Measurements from ENCODE around the gene IRX4.

Gene IRX4

DNA sequence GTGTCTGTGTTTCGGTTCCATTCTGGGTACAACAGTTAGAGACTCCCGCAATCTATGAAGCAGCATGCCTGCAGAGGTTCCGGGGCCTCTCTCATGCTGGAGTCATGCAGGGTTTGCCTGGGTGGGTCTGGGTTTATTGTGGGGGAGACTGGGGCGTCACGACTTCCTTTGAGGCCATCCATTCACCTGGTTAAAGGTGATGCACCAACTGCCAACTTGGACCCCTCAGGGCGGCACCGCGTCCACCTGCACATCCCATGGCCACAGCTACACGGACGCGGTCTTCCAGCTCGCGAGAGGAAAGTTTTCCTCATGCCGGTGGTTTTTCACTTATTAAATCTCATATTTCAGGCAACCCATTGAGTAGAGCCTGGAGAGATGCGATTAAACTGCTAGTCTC is 30.9 kb upstream of the IRX4 start:
- ATAC-seq (no peak), DNase-seq (no peak)

GRCh38 chr5:1912951-1913565 is 30.3 kb upstream of the IRX4 start:
- DNase-seq = no peak
- ATAC-seq = no peak

DNA sequence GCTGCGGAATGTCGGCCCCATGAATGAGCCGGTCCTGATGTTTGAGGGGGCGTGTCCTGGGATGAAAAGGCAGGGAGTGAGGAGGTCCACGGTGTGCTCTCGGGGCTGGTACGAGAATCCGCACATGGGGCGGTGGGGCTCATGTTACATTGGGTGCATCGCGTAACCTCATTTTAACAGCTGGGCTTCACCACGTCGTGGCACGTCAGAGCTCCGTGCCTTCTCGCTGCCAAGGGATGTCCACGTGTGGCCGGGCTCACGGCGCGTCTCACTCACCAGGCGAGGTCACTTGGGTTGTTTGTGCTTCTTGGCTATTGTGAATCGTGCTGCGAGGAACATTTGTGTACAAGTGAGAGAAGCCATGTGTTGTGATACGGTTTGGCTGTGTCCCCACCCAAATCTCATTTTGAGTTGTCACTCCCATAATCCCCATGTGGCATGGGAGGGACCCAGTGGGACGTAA is 29.1 kb upstream of the IRX4 start:
- ATAC-seq (no peak), DNase-seq (no peak)

DNA sequence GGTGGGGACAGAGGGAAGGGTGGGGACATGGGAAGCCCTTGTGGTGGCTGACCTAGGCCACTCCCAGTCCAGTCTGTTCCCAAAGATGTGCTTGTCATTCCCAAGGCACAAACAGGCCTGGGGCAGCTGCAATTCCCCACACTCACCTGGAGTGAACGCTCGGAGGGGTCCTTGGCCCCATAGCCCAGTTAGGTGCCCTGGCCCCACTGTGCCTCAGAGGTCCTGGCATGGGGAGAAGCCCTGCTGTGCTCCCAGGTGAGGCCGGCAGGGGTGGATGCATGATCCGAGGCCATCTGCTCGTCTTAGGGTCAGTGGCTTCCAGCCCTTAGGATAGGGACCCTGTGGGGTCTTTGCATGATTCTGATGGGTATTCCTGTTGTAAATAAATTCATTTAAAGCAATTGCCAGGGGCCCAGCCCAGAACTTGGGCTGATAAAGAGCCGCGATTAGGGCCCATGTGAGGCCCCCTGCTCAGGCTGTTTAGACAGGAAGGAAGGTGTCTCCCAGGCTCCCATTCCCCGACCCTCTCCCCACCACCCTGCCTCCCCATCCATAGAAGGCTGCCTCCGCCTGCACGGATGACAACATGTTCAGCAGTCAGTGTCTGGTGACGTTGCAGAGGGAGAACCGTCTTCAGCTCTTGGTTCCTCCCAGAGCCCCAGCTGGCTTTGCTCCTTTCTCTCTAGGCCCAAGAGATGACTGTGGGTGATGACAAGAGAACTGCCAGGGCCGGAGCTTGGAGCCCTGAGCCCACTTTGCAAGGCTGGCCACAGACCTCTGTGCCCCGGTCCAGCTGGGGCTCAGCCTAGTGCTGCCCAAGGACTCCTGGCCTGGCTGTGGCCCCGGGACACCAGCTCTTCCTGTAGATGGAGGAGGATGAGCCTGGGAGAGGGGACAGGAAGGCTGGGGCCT is 28.4 kb upstream of the IRX4 start:
- DNase-seq (no peak), ATAC-seq (no peak)

- DNase-seq (no peak), ATAC-seq (no peak)
These were observed 27.5 kb upstream of the IRX4 start for GRCh38 chr5:1910081-1910760.

DNA sequence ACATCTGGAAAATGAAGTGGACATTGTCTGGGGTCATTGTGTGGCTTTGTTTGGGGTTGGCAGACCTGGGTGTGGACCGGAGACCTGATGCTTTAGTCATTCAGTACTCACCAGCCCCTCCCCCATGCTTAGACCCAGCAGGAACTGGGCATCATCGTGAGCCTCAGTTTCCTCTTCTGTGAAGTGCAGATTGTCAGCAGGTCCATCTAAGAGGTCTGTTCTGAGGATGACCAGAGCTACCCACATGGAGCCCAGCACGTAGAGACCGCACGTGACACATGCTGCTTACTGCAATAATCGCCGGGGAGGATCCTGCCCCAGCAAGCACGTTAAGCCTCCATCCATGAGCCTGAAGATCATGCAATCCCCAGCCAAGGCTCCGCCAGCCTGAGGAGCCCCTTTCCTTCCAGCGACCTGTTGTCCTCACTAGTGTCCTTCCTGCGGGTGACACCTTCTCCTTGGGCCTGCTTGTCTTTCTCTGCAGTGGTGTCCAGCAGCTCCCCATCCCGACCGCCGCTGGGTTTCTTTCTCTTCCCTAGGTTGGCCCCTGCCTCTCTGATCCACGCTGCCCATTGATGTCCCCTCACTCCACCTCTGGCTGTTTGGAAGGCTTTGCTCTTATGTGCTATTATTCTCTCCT is 26.7 kb upstream of the IRX4 start:
- no peak for ATAC-seq
- DNase-seq = no peak

DNA sequence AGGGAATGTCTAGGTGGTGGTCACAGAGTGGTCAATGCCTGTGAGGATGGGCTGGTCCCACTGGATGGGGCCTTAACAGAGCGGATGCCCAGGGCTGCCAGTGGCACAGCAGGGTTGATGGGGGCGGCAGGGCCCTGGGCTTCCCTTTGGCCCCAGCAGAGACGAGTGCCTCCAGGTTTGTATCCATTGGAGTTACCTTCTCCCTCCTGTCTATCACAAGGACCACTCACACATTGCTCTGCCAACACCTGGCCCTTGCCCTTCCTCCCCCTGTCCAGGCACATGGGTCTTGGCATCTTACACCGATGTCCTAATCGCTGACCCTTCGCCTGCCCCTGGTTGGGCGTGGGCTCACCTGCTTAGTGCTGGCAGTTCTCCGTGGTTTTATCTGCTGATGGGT is 26.2 kb upstream of the IRX4 start:
- DNase-seq (no peak), ATAC-seq (no peak)

GRCh38 chr5:1907616-1908015 is 24.9 kb upstream of the IRX4 start:
- DNase-seq = no peak
- ATAC-seq = no peak

GRCh38 chr5:1905108-1905507 is 22.4 kb upstream of the IRX4 start:
- no peak for ATAC-seq
- no peak for DNase-seq

DNA sequence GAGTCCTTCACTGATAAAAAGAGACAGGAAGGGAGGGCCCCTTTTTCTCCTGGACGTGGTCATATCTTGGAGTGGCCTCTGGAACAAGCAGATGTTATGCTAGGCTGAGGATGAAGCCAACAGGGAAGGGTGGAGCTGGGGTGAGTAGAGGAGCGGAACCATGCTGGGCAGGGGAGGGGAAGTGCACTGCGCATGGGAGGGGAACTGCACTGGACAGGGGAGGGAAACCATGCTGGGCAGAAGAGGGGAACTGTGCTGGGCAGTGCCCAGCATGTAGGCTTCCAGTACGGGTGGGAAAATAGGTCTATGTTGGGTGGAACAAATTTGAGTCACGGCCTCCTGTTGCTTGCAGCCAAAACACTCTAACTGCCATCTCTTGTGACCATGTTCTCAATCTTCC is 19.3 kb upstream of the IRX4 start:
- no peak for ATAC-seq
- DNase-seq = no peak

GRCh38 chr5:1901061-1901460 is 18.3 kb upstream of the IRX4 start:
- no peak for DNase-seq
- no peak for ATAC-seq

DNA sequence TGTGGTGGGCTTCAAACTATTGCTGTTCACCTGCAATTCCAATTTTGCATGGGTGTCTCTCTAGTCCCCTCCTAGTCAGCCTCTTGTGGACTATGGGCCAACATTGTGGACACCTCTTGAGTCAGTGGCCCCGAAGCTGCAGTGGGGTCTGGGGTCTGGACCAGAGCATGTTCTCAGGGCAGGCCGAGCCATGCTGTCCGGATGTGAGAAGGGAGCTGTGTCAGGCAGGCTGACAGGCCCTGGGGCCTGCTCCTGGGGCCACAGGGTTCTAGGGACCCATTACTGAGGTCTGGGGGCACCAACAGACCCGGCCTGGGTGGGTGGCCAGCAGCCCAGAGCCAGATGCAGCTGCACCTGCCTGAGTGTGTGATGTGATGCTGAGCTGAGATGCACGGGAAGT is 16.5 kb upstream of the IRX4 start:
- ATAC-seq (no peak), DNase-seq (no peak)

- no peak for ATAC-seq
- DNase-seq = no peak
These were observed 15.2 kb upstream of the IRX4 start for GRCh38 chr5:1897816-1898450.

DNA sequence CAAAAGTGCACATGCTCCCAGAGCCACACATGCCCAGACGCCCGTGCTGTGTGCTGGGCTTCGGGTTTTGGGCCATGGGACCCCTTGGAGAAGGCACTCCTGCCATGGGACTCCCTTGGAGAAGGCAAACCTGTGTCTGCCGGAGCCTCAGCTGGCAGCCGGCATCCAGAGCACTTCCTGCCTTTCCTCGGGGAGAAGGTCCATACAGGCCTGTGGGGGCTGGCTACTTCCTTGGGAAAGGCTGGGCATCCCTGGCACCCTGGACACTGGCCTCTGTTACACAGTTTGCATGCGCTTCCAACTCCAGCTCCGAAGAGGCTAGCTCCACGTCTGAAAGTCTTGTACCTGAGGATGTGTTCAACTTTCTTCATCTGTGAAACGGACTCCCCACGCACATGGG is 14.7 kb upstream of the IRX4 start:
- ATAC-seq (no peak), DNase-seq (no peak)

DNA sequence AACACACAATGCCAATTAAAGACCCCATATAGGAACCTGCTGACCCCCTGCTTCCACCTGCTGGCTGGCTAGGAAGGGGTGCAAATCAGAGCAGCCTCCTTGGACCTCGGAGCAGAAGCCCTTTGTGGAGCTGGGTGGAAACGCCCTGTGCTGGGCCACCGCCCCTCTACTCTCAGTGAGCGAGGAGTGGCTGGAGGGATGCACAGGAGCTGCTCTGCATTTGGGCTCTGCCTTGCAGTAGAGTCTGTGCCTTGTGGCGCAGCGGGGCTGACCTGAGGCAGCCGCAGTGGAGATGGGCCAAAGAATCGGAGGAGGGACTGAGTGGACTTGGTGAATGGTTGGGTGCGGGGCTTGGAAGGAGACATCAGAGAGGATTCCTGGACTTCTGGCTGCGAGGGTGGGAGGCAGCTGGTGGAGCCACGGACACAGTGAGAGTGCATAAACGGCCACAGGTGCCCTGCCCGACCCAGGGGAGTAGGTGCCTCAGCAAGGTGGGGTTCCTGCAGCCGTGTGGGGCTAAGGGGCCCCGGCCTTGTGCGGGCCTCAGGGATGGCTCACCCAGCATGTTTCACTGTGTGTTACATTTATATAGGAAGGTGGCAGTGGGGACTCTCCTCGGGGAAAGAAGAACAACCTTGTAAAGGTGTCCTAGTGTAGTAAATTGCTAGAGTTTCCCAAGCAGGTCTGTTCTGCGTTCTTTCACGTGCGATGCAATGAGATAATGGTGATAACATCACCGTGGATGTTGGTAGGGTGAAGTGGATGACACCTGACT is 14.1 kb upstream of the IRX4 start:
- no peak for ATAC-seq

DNA sequence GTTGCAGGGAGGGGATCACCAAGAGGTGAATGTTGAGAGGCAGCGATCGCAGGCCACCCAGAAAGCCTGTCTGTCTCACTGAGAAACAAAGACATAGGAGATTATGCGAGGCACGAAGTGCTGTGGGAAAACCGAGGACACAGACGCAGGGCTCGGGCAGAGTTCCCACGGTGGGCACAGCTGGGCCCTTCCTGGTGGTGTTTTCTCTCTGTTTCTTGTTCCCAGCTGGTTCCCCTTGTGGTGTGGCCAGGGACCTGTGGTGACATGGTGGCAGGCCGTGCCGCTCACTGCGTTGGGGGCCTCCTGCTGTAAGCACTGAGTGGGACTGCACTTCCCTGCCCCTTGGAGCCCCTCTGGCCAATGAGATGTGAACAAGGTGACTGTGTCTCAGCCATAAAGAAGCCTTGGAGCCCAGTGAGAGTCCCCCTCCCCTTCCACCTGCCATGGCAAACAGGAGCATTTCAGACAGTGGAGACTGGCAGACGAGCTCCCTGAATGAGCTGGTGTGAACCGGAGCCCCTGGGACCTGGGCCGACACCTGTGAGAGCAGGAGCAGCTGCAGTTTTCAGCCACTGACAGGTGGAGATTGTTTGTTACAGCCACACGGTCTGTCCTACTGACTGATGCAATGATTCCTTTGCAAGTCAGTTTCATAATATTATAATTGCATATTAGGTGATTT is 13.2 kb upstream of the IRX4 start:
- no peak for ATAC-seq
- DNase-seq = no peak

More for the DNA sequence above, 14.1 kb upstream of the IRX4 start:
- no peak for DNase-seq

- ATAC-seq (no peak), DNase-seq (no peak)
These were observed 11.5 kb upstream of the IRX4 start for GRCh38 chr5:1894243-1894642.

- DNase-seq (no peak), ATAC-seq (no peak)
These were observed 11.0 kb upstream of the IRX4 start for GRCh38 chr5:1893754-1894153.

GRCh38 chr5:1892685-1893445 is 10.1 kb upstream of the IRX4 start:
- DNase-seq (no peak), ATAC-seq (no peak)

GRCh38 chr5:1892211-1892610 is 9.5 kb upstream of the IRX4 start:
- no peak for DNase-seq
- ATAC-seq = no peak
